ENCODE measurements around the gene PRKAG1. TPM values are rescaled to one million over a fixed set of nuclear protein-coding genes. Genes with fewer than 3 reads are reported as not detected.

PRKAG1 gene
- total RNA-seq, 4 donors from 2014 or later: 52.0 to 70.6 (median 64.3) TPM

DNA sequence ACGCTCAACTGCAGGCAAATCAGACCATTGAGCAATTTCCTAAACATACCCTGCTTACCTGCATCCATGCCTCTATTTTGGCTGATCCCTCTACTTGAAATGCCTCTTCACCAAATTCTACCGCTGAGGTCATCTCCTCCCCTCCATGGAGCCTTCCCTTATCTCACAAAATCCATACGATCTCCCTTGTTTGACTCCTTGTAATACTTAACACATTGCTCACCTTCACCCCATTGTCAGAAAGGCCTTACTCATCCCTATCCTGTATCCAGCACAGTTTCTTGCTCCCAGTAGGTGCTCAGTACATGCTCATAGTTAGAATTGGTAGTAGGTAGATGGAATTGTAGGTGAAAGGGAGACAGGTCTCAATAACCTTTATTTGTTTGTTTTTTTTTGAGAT lies 24.8 kb downstream of the PRKAG1 start:
- H3K4me1 ChIP-seq: peaks cover 20 to 41% (median 34%) of the 10 kb centered on the region in 4 donors
- DNase-seq (ENCODE audit: extremely low spot score): no peak
- H3K9me3 ChIP-seq: no peaks in the 10 kb centered on the region
- peaks cover 6 to 97% (median 34%) of the 10 kb centered on the region in 4 donors for H3K27me3 ChIP-seq
- intact Hi-C loops (cut with DNase I): no loop called here
- no peak overlapping the region for H3K27ac ChIP-seq (replicated peaks in 1 of 4)
- no peaks in the 10 kb centered on the region for H3K36me3 ChIP-seq
- WGBS: 91% methylated on average over 3 of the region's 3 CpGs
- H3K4me3 ChIP-seq: no peak overlapping the region
- TF ChIP-seq EP300 (IDR thresholded peaks at IDR 0.05) (no peak), POLR2AphosphoS5 (IDR thresholded peaks at IDR 0.05) (no peak), POLR2A (IDR thresholded peaks at IDR 0.05; ENCODE audit: low read depth) (no peak)
- TF ChIP-seq, protein P1, sequence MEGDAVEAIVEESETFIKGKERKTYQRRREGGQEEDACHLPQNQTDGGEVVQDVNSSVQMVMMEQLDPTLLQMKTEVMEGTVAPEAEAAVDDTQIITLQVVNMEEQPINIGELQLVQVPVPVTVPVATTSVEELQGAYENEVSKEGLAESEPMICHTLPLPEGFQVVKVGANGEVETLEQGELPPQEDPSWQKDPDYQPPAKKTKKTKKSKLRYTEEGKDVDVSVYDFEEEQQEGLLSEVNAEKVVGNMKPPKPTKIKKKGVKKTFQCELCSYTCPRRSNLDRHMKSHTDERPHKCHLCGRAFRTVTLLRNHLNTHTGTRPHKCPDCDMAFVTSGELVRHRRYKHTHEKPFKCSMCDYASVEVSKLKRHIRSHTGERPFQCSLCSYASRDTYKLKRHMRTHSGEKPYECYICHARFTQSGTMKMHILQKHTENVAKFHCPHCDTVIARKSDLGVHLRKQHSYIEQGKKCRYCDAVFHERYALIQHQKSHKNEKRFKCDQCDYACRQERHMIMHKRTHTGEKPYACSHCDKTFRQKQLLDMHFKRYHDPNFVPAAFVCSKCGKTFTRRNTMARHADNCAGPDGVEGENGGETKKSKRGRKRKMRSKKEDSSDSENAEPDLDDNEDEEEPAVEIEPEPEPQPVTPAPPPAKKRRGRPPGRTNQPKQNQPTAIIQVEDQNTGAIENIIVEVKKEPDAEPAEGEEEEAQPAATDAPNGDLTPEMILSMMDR (IDR thresholded peaks at IDR 0.05): no peak

- no peak for TF ChIP-seq EP300 (IDR thresholded peaks at IDR 0.05)
- TF ChIP-seq POLR2A (IDR thresholded peaks at IDR 0.05; ENCODE audit: low read depth): no peak
- TF ChIP-seq, protein P1 (IDR thresholded peaks at IDR 0.05): no peak
- TF ChIP-seq POLR2AphosphoS5 (IDR thresholded peaks at IDR 0.05): no peak
- intact Hi-C loops (cut with DNase I): no loop called here
- H3K4me3 ChIP-seq: no peak overlapping the region
- peaks cover 0 to 98% (median 25%) of the 10 kb centered on the region in 4 donors for H3K27me3 ChIP-seq
- H3K9me3 ChIP-seq: no peaks in the 10 kb centered on the region
- 69% methylated on average over 8 of the region's 8 CpGs for WGBS
- peaks cover 0 to 23% (median 13%) of the 10 kb centered on the region in 4 donors for H3K4me1 ChIP-seq
- no peaks in the 10 kb centered on the region for H3K36me3 ChIP-seq
- no peak overlapping the region for H3K27ac ChIP-seq (replicated peaks in 1 of 4)
- no peak for DNase-seq (ENCODE audit: extremely low spot score)
These were observed 27.1 kb downstream of the PRKAG1 start for GRCh38 chr12:48991247-48992050.

- intact Hi-C loops (cut with DNase I): no loop called here
- no peak for DNase-seq (ENCODE audit: extremely low spot score)
These were observed 28.0 kb downstream of the PRKAG1 start for GRCh38 chr12:48990552-48990951.

GRCh38 chr12:48988030-48988649 lies 30.4 kb downstream of the PRKAG1 start:
- Histone ChIP-seq H3K9me3 (no peaks in the 10 kb centered on the region), H3K27me3 (peaks cover 0 to 94% (median 8%) of the 10 kb centered on the region in 4 donors), H3K27ac (replicated peaks in 1 of 4) (no peak overlapping the region), H3K4me3 (no peak overlapping the region), H3K36me3 (no peaks in the 10 kb centered on the region), H3K4me1 (peaks cover 0 to 7% (median 3%) of the 10 kb centered on the region in 4 donors)
- intact Hi-C loops (cut with DNase I): no loop called here
- DNase-seq (ENCODE audit: extremely low spot score): no peak
- 32% methylated on average over 15 of the region's 16 CpGs for WGBS
- TF ChIP-seq EP300 (IDR thresholded peaks at IDR 0.05) (no peak), POLR2A (IDR thresholded peaks at IDR 0.05; ENCODE audit: low read depth) (no peak), POLR2AphosphoS5 (IDR thresholded peaks at IDR 0.05) (no peak)
- TF ChIP-seq, protein P1 (IDR thresholded peaks at IDR 0.05): peak; percentile 73 to 82 (median 76)

More at GRCh38 chr12:48990552-48990951, 28.0 kb downstream of the PRKAG1 start:
- TF ChIP-seq EP300 (IDR thresholded peaks at IDR 0.05): no peak
- no peak for TF ChIP-seq POLR2AphosphoS5 (IDR thresholded peaks at IDR 0.05)
- TF ChIP-seq, protein P1 (IDR thresholded peaks at IDR 0.05): no peak
- TF ChIP-seq POLR2A (IDR thresholded peaks at IDR 0.05; ENCODE audit: low read depth): no peak
- no peaks in the 10 kb centered on the region for H3K36me3 ChIP-seq
- peaks cover 0 to 98% (median 25%) of the 10 kb centered on the region in 4 donors for H3K27me3 ChIP-seq
- no peak overlapping the region for H3K4me3 ChIP-seq
- no peak overlapping the region for H3K27ac ChIP-seq (replicated peaks in 1 of 4)
- H3K9me3 ChIP-seq: no peaks in the 10 kb centered on the region
- peaks cover 0 to 18% (median 12%) of the 10 kb centered on the region in 4 donors for H3K4me1 ChIP-seq
